Glomerular endothelial cell (primary cell): ENCODE data around the gene DAZAP2. TPM values are rescaled to one million over a fixed set of nuclear protein-coding genes. Genes with fewer than 3 reads are reported as not detected.
"Not testable (repeated sequence)": the region's sequence is repeated elsewhere in the genome, so short reads cannot be mapped to it uniquely, and the experiment has no call there.

Experiments
- DNase-seq: peaks from one replicate; pipeline ENCODE4 v3.0.0-alpha.2; 2011; ENCODE audit warnings: low read depth, low spot score; ENCODE audit errors: extremely low read depth
- total RNA-seq: library from RNA; depleted of rRNA; stranded (reverse); fragments of >200 nt; gene quantifications from 2 replicates; pipeline ENCODE4 v1.2.3, GENCODE V29; 2015

Gene DAZAP2
- total RNA-seq, 1 donor from 2014 or later, result 248 TPM

DNA sequence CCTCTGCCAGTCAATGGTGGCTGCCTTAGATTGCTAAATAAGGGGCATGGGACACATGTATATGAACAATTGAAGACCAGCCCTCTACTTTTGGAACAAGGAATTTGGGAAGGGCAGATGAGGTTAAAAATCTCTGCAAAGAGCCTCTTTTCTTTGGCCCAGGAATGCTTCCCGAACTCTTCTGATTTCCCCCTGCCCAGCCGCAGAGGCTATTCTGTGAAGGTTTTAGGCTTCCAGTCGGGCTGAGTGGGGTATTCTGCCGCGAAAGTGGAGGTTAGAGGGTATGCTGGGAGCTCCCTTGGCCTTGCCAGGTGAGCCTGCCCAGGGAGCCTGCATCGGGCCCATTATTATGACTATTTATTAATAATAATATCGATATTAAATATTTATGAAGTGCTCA is 22.0 kb upstream of the DAZAP2 start:
- DNase-seq, result no peak

DNA sequence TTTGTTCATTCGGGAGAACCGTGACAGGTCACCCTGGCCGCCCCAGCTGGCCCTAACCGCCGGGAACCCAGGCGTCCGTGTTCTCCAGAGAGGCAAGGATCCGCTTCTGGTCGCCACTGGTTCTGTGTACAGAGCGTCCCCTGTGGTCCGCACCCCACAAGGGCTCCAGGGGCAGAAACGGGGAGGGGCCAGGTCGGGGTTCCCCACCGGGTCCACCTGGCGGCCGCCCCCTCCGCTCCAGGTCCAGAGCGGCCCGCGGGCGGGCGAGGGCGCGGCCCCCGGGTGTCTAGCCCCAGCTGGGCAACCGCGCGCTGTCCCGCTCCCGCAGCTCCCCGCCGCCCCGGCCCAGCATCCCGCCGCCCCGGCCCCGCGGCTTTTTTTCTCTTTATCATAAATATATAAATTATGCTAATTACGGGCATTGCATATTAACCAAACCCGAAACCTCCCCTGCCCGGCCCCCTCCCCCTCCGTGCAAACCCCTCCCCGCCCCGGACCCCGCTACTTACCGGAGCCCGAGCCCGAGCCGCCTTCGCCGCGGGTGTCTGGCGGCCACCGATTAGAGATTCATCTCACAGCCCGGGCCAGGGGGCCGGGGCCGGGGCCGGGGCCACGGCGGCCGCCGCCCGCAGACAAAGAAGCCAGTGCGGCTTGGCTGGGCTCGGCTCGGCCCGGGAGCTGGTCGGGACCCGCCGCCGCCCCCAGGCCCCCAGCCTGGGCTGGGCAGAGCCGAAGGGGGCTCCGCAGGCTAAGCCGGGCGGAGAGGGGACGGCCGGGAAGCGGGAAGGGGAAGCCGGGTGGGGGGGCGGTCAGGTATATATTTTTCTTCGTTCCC is 21.3 kb upstream of the DAZAP2 start:
- no peak for DNase-seq

DNA sequence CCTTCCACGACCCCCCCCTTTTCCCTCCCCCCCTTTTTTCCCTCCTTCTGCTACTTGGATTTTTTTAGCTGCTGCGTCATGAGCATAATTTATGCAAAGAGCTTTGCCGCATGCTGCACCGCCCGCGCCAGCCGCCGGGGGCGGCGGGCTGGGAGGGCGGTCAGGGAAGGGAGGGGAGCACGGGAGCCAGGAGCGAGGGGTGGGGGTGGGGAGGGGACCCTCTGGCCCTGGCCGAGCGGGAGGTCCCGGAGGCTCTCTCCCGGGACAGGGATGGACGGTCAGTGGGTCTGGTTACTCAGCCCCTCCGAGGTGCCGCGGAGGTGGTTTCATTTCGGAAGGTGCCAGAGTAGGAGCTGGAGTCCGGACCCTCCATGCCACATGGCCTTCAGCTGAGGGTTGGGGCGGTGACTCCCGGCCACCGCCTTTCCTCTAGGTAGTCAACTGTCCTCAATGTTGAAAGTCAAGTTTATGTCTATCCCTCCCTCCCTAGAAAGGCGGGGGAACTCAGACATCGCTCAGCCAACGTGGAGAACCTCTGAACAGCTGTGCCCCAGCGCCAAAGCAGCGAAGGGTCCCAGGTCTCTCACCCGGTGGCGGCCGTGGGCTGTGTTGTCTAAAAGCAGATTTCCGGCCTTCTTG is 20.5 kb upstream of the DAZAP2 start, which contains the start of gene POU6F1:
Gene POU6F1 (minus strand): TSS at position 95 of the 639 bp plus-strand sequence. CDS start 11,226 bp downstream, outside the sequence.
- no peak for DNase-seq

DNA sequence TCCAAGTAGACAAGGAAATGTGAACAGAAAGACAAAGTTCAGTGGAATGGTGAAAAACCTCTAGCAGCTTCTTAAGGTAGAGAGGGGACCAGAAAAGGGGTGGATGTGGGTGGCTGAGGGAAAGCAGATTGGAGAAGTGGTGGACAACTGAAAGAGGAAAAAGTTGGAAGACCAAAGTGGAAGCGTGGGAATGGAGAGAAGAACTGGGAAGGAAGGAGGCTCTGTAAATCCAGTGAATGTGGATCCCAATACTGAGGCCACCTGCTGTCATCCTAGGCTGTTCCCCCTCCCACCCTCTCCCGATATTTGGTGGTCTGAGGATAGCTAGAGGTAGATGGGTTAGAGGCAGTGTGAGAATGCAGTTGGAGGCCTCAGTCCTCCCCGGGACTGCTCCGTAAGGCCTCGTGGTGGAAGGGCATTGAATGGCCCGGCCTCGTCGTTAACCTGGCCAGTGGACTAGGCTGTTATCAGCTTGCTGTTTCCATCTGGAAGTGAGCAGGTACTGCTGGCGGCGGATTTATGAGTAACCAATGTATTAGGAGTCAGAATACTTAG is 19.9 kb upstream of the DAZAP2 start:
- DNase-seq, result no peak

DNA sequence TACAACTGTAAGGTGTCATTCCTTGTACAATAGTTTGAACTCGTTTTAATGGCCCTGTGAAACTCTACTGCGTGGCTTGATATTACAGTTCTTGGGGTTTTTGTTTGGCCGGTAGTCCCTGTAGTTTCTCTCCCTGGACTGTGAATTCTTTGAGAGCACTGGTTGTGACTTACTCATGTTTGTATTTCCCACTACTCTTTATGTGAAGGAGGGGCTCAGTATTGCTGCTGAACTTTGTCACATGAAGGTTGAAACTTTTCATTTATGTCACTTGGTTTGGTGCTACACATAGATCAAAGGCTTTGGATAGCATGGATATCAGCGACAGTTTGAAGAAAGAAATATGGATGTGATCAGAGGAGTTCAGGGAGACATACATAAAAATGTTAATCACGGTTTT is 19.3 kb upstream of the DAZAP2 start:
- DNase-seq, result no peak

DNA sequence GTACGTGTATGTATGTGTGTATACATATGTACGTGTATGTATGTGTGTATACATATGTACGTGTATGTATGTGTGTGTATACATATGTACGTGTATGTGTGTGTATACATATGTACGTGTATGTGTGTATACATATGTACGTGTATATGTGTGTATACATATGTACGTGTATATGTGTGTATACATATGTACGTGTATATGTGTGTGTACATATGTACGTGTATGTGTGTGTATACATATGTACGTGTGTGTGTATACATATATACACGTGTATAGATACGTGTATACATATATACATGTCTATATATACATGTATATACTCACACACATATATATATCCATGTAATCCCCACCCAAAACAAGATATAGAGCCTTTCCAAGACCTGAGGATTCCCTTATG is 18.8 kb upstream of the DAZAP2 start:
- not testable (repeated sequence) for DNase-seq

DNA sequence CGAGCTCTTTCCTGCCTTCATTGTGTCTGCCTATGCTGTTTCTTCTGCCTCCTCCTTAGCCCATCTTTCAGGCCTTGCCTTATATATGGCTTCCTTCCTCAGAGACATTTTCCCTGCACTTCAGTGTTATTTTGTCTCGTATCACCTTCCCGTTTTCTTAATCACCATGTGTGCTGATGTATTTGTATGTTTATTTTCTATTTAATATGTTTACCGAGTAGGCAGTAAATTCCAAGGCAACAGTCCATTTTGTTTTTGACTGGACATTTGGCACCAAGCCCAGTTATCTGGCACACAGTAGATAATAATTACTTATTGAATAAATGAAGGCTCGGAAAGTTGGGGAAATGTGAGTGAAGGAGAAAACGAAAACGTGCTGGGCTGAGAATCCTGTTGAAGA is 16.2 kb upstream of the DAZAP2 start:
- DNase-seq, result no peak

DNA sequence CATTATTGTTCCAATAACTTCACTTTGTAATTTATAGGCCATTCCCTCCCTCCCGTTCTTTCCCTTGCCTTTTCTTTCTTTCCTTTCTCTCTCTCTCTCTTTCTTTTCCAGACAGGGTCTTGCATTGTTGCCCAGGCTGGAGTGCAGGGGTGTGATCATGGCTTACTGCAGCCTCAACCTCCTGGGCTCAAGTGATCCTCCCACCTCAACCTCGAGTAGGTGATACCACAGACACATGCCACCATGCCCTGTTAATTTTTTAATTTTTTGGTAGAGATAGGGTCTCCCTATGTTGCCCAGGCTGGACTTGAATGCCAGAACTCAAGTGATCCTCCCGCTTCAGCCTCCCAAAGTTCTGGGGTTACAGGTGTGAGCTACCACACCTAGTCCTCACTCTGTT is 14.0 kb upstream of the DAZAP2 start:
- DNase-seq, result no peak

DNA sequence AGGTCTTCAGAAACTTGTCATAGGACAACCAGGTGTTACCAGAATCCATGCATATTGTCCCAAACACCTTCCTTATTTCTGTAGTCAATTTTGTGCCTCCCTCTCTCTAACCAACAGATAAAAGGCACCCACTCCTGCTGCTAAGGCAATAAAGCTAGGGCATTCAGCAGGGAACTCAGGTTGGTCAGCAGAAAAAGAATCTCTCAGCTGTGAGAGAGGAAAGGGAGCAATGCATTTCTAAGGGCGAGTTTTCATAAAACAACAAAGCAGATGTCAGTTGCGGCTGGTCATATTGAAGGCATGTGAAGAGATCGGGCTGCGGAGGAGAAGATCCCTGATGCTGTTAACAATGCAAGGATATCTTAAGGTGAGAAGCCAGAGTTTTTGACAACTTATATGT is 13.4 kb upstream of the DAZAP2 start:
- DNase-seq, result no peak

DNA sequence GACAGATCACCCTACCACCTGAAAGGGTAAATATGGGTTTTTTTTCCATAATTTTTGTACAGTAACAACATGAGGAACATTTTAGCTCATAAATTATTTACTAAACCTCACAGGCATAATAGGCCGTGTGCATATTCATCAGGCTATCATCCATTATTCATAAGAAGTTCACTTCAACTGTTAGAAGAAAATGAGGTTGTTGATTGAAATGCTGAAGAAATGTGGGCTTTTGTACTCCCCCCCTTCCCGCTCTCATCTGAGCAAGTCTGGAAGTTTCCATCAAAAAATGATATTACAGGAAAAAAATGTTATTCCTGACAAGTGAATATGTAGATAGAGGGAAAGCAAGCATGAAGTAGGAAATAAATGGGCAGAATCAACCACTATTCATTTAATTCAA is 12.9 kb upstream of the DAZAP2 start:
- no peak for DNase-seq

DNA sequence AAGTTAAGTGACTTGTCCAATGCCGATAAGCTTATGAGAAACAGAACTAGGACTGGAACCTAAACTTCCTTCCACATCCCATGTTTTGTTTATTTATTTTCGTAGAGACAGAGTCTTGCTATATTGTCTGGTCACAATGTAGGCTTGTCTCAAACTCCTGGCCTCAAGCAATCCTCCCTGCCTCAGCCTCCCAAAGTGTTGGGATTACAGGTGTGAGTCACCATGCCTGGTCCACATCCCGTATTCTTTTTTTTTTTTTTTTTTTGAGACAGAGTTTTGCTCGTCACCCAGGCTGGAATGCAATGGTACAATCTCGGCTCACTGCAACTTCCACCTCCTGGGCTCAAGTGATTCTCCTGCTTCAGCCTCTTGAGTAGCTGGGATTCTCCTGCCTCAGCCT is 11.5 kb upstream of the DAZAP2 start:
- DNase-seq, result not testable (repeated sequence)

DNA sequence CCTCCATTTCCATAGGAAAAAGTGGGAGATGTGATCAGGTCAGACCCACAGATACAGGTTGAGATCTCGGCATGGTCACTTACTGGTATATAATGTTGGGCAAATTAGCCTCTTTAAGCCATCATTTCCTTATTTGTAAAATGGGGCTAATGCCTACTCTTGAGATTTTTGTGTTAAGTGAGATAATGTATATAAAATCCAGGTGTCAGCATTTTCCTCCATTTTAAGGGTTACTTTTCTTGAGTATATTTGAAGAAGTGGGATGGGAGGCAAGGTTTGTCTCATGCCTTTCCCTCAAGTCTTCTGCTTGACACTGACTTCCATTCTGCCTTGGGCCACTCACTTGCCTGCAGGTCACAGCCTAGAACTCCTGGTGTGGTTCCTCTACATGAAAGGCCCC is 10.7 kb upstream of the DAZAP2 start:
- DNase-seq, result no peak

DNA sequence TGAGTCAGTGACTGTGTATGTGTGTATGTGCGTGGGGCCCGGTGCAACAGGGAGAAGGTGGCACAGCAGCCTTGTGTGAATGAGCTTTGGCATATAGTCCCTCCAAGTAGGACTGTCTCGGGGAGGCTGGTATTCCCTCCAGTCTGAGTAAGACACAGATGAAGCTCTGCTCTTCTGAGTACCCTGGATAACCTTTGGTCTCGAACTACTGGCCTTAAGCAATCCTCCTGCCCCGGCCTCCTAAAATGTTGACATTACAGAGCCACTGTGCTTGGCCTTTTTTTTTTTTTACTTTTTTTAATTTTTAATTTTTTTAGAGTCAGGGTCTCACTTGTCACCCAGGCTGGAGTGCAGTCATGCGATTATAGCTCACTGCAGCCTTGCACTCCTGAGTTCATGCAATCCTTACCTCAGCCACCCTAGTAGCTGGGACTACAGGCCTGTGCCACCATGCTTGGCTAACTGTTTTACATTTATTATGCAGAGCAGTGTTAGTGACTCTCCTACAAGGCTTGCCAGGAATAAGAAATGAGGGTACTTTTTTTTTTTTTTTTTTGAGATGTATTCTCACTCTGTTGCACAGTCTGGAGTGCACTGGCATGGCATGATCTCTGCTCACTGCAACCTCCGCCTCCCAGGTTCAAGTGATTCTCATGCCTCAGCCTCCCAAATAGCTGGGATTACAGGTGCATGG is 9.4 kb upstream of the DAZAP2 start:
- DNase-seq, result no peak

DNA sequence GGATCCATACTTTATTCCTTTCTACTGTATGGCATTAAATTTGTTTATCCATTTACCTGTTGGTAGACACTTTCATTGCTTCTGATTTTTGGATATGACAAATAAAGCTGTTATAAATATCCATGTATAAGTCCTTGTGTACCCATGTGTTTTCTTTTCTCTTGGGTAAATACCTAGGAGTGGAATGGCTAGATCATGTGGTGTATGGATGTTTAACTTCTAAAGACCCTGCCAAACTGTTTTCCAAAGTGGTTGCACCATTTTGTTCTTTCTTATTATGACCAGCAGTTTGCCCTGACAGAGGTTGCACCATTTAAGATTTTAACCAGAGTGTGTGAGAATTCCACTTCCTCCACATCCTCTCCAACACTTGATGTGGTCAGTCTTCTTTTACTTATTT is 6.0 kb upstream of the DAZAP2 start:
- no peak for DNase-seq

DNA sequence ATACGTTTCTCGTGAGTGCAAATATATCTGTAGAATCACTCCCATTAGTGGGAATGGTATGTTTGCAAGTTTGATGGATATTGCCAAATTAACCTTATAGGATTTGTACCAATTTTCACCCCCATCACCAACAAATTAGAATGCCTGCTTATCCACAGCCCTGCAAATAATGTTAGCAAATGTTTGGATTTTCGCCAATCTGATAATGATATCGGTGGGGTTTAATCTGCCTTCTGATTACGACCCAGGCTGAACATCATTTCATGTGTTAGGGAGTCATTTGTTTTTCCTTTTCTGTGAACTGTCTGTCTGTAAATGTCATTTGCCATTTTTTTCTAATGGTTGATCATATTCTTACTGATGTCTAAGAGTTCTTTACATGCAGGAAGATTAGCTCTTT is 4.1 kb upstream of the DAZAP2 start:
- no peak for DNase-seq

DNA sequence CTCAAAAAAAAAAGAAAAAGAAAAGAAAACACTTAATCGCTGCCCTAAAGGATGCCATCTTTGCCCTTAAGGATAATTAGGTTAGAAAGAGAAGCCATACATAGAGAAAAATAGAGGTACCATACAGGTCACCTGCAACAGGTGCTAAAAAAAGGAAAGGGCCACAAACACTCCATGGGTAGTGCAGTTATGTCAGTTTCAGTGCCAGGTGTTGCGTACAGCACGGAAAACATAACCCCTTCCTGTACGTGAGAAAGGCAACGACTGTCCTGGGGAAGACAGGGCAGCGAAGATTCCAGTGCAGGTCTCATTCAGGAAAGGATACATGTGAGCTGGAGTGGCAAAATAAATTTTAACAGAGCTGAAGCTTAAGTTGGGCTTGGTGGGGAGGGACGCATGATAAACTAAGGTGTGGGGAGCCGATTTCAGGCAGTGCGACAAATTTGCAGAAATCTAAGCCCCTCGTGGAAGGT is 553 bp upstream of the DAZAP2 start:
- no peak for DNase-seq

DNA sequence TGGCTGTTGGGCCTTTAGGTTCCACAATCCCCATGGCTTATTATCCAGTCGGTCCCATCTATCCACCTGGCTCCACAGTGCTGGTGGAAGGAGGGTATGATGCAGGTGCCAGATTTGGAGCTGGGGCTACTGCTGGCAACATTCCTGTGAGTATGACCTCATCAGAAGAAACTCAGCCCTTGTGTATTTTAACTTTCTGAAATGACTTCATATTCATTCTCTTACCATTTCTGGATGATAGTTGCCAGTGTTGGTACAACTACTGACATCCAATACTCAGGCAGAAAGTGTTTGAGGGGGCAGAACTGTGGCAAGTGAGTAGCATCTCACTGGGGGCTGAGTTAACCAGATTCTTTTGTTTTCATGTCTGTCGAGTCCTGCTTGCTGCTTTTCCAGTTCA is 2.3 kb downstream of the DAZAP2 start:
- DNase-seq, result no peak

DNA sequence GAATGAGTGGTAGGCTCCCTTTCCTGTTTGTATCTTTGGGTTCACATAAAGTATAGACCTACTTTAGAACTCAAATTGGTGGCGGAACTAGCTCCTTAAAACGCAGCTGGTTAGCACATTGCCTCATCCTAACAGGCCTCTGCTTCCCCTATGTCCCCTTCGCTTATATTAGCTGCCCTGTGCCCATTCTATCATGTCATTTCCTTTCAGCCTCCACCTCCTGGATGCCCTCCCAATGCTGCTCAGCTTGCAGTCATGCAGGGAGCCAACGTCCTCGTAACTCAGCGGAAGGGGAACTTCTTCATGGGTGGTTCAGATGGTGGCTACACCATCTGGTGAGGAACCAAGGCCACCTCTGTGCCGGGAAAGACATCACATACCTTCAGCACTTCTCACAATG is 3.5 kb downstream of the DAZAP2 start:
- no peak for DNase-seq

DNA sequence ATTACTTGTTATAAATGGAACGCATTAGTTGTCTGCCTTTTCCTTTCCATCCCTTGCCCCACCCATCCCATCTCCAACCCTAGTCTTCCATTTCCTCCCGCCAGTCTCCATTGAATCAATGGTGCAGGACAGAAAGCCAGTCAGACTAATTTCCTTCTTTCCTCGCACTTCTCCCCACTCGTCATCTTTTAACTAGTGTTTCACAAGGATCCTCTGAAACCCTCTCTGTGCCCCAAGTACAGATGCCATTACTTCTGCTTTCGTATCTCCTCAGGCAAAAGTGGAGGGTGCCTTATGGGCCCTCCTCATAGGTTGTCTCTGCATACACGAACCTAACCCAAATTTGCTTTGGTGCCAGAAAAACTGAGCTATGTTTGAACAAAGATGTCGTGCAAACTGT is 4.2 kb downstream of the DAZAP2 start:
- DNase-seq, result no peak

DNA sequence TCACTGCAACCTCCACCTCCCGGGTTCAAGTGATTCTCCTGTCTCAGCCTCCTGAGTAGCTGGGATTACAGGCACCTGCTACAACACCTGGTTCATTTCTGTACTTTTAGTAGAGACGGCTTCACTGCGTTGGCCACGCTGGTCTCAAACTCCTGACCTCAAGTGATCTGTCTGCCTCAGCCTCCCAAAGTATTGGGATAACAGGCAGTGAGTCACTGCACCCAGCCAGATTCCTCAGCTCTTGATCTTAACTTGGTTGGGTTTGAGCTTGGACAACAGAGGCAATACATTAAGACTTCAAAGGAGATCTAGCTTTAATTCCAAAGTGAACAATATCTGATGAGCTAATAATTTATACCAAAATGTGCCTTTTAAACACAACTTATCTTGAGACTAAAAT is 5.6 kb downstream of the DAZAP2 start:
- no peak for DNase-seq

DNA sequence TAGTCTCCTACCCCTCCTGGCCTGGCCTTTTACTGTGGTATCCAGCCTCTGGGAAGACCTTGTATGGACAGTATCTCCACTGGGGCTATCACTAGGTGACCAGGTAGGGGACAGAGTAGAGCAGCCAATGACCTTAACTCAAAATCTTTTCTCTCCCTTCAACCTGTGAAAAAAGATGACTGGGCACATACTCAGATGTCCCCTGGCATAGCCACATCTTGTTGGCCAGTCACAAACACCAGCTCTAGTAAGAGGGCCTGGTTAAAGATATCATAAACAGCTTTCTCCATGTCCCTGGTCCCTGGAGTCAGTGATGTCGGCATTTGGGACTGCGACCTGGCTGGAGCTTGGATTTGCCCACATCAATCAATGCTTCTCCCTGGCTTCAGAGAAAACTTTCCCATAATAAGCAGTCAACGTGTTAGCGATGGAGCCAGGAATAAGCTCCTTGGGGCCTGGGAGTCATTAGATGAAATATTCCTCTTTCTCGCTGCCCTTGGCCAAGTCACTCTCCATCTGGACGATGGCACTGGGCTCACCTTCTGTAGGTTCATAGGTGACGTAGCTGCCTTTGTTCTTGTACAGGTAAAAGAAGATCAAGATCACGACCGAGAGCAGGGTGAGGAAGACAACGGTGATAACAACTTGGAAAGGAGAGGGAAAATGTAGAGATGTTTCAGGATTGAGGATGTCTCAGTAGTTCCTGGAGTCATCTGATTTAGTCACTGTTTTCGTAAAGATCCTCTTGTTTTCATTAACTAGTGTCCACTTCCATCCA is 7.0 kb downstream of the DAZAP2 start:
- DNase-seq, result no peak
